Keratinocyte (primary cell): ENCODE measurements around the gene KRIT1. TPM values are rescaled to one million over a fixed set of nuclear protein-coding genes. Genes with fewer than 3 reads are reported as not detected.

ENCODE experiments used
- DNase-seq: peaks from one replicate; pipeline ENCODE4 v3.0.0-alpha.2; 2011; ENCODE audit warnings: low read depth, missing footprints, low spot score
- FAIRE-seq: peaks from 2 replicates; lab custom pipeline; 2011; peaks lifted over from hg19 to GRCh38; lab: Jason Lieb, UNC
- H2AFZ ChIP-seq: 2 replicates; pipeline ENCODE4 v1.6.0; 2012; ENCODE audit warnings: low read length, control low read depth, inconsistent platforms; ENCODE audit not compliant: control insufficient read depth
- H3K27ac ChIP-seq: 2 replicates; pipeline ENCODE4 v1.5.1; 2011; ENCODE audit warnings: low read length; ENCODE audit not compliant: control insufficient read depth, insufficient read depth
- H3K27me3 ChIP-seq: 3 replicates; pipeline ENCODE4 v1.6.0; 2011; ENCODE audit warnings: low read length; ENCODE audit not compliant: control insufficient read depth, insufficient read depth; ENCODE audit errors: extremely low read depth
- H3K36me3 ChIP-seq, 2 experiments: 2 replicates in 1 of 2; 3 replicates in 1 of 2; pipeline ENCODE4 v1.5.1; 2011; ENCODE audit warnings: low read length in 2 of 2, mild to moderate bottlenecking in 1 of 2; ENCODE audit not compliant: control insufficient read depth in 2 of 2, insufficient read depth in 2 of 2; ENCODE audit errors: extremely low read depth in 1 of 2
- H3K4me1 ChIP-seq: 3 replicates; pipeline ENCODE4 v1.5.1; 2011; ENCODE audit warnings: low read length; ENCODE audit not compliant: control insufficient read depth, insufficient read depth; ENCODE audit errors: extremely low read depth
- H3K4me2 ChIP-seq: 3 replicates; pipeline ENCODE4 v1.6.0; 2011; ENCODE audit warnings: low read depth, low read length; ENCODE audit not compliant: control insufficient read depth, insufficient read depth; ENCODE audit errors: extremely low read depth
- H3K4me3 ChIP-seq, 3 experiments: fragments of 200-600 bp in 1 of 3; sonication (generic) in 1 of 3; 2 replicates in 2 of 3; 3 replicates in 1 of 3; pipeline ENCODE4 v1.5.1; 2011 to 2016; ENCODE audit warnings: low read length in 3 of 3, mild to moderate bottlenecking in 3 of 3, control low read depth in 2 of 3, inconsistent platforms in 1 of 3, low read depth in 1 of 3, mixed read lengths in 1 of 3, mixed run types in 1 of 3, moderate library complexity in 1 of 3; ENCODE audit not compliant: control insufficient read depth in 2 of 3, insufficient read depth in 2 of 3; ENCODE audit errors: extremely low read depth in 1 of 3
- H3K79me2 ChIP-seq: 2 replicates; pipeline ENCODE4 v1.6.0; 2012; ENCODE audit warnings: low read length; ENCODE audit not compliant: control insufficient read depth, insufficient read depth
- H3K9ac ChIP-seq: 3 replicates; pipeline ENCODE4 v1.6.0; 2011; ENCODE audit warnings: low read length; ENCODE audit not compliant: control insufficient read depth, insufficient read depth; ENCODE audit errors: extremely low read depth
- H3K9me1 ChIP-seq: 3 replicates; pipeline ENCODE4 v1.6.0; 2011; ENCODE audit warnings: low read length; ENCODE audit not compliant: control insufficient read depth, insufficient read depth; ENCODE audit errors: extremely low read depth
- H3K9me3 ChIP-seq: 2 replicates; pipeline ENCODE4 v1.5.1; 2012; ENCODE audit warnings: low read depth, low read length; ENCODE audit not compliant: control insufficient read depth
- H4K20me1 ChIP-seq: 3 replicates; pipeline ENCODE4 v1.6.0; 2011; ENCODE audit warnings: low read length; ENCODE audit not compliant: control insufficient read depth, insufficient read depth; ENCODE audit errors: extremely low read depth
- EZH2 ChIP-seq: IDR thresholded peaks from one replicate; pipeline ENCODE4 v1.6.1; 2012; ENCODE audit warnings: inconsistent platforms, mild to moderate bottlenecking, low read length, moderate library complexity
- dilution Hi-C: fragments of 300-500 bp; cut with MboI; formaldehyde crosslinking; loops from one replicate; pipeline ENCODE4 v1.7.0; 2020; ENCODE audit warnings: low sequenced_read_pairs; ENCODE audit not compliant: extremely low pct_ligation_motif_present
- polyA plus RNA-seq, 5 experiments: library from polyadenylated mRNA; depleted of rRNA in 3 of 5; stranded (reverse) in 3 of 5; stranded (forward) in 1 of 5; unstranded in 1 of 5; fragments of >200 nt; gene quantifications; 1 replicate in 1 of 5; 2 replicates in 3 of 5; 3 replicates in 1 of 5; pipeline versions ENCODE4 v1.2.1 to v1.2.3, GENCODE V29; 2011 to 2012; ENCODE audit warnings: missing spikeins in 2 of 5, low read depth in 1 of 5, low replicate concordance in 1 of 5
- TF ChIP-seq, protein P1 (sequence below), 3 experiments: IDR thresholded peaks in 1 of 3; conservative IDR thresholded peaks in 1 of 3; optimal IDR thresholded peaks in 1 of 3; 2 replicates in 2 of 3; 3 replicates in 1 of 3; pipeline versions ENCODE3 to v1.5.1; 2011; ENCODE audit warnings: low read length in 3 of 3, mild to moderate bottlenecking in 3 of 3, moderate library complexity in 2 of 3, control low read depth in 1 of 3, inconsistent platforms in 1 of 3; ENCODE audit not compliant: insufficient read depth in 2 of 3; ENCODE audit errors: extremely low read depth in 1 of 3

Gene KRIT1
- polyA plus RNA-seq, 1 donor (not counting 4 experiments of a cell fraction or from before 2014, with no cell fraction given), result 39.5 TPM

DNA sequence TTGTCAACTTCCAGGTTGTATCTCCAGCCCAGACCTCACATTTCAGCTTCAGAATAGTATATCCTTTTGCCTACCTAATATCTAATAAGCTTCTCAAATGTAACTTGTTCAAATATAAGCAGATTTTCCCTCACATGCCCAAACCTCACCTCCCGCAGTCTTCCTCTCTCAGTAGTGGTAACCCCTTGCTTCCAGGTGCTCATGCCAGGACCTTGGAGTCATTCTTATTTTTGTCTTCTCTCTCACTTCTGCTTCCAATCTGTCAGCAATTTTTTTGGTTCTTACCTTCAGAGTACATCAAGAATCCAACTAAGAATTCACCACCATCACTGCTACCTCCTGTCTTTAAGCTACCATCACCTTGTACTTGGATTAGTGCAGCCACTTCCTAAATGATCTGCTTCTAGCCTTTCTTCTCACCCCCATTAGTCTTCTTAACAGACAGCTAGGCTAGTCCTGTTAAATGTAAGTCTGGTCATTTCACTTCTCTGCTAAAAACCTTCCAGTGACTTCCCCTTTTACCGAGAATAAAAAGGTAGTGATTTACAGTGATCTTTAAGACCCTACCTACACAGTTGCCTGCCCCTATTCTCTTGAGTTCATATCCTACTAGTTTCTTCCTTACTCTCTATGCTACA lies 14.0 kb upstream of the KRIT1 start:
- peaks cover 21% of the 10 kb centered on the region for H3K4me1 ChIP-seq
- TF ChIP-seq EZH2, result no peak
- TF ChIP-seq, protein P1, sequence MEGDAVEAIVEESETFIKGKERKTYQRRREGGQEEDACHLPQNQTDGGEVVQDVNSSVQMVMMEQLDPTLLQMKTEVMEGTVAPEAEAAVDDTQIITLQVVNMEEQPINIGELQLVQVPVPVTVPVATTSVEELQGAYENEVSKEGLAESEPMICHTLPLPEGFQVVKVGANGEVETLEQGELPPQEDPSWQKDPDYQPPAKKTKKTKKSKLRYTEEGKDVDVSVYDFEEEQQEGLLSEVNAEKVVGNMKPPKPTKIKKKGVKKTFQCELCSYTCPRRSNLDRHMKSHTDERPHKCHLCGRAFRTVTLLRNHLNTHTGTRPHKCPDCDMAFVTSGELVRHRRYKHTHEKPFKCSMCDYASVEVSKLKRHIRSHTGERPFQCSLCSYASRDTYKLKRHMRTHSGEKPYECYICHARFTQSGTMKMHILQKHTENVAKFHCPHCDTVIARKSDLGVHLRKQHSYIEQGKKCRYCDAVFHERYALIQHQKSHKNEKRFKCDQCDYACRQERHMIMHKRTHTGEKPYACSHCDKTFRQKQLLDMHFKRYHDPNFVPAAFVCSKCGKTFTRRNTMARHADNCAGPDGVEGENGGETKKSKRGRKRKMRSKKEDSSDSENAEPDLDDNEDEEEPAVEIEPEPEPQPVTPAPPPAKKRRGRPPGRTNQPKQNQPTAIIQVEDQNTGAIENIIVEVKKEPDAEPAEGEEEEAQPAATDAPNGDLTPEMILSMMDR (optimal IDR thresholded peaks at IDR 0.05 in 1 of 3, IDR thresholded peaks at IDR 0.05 in 1 of 3, conservative IDR thresholded peaks at IDR 0.05 in 1 of 3; ENCODE audit: extremely low read depth in 1 of 3, insufficient read depth in 2 of 3, low read length in 3 of 3), result no peak
- no peak for DNase-seq
- peak overlapping the region; percentile 35 for H2AFZ ChIP-seq
- peak overlapping the region; percentile 65 for H3K4me2 ChIP-seq
- H3K27ac ChIP-seq, result peak overlapping the region; percentile 81
- H3K79me2 ChIP-seq, result peaks cover 68% of the 10 kb centered on the region
- no peak for FAIRE-seq
- H3K9me1 ChIP-seq, result no peaks in the 10 kb centered on the region
- H3K27me3 ChIP-seq, result no peaks in the 10 kb centered on the region
- H3K4me3 ChIP-seq, result peak overlapping the region in 2 of 3 experiments; percentile 1 to 7
- dilution Hi-C loops, result no loop called here
- H3K36me3 ChIP-seq, result no peaks in the 10 kb centered on the region
- H3K9me3 ChIP-seq, result no peaks in the 10 kb centered on the region
- no peaks in the 10 kb centered on the region for H4K20me1 ChIP-seq
- peak overlapping the region; percentile 22 for H3K9ac ChIP-seq

DNA sequence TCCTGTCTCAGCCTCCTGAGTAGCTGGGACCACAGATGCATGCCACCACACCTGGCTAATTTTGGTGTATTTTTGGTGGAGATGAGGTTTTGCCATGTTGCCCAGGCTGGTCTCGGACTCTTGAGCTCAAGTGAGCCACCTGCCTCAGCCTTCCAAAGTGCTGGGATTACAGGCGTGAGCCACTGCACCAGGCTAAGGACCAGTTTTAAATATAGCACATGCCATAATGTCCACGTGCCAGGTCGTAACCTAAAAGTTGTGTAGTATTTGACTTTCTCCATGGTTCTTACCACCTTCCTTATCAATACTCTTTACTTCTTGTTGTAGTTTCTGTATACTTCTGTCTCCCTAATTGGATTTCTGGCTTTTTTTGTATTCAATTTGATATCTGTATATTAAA lies 13.3 kb upstream of the KRIT1 start:
- Histone ChIP-seq H2AFZ (no peak overlapping the region), H3K79me2 (peaks cover 68% of the 10 kb centered on the region), H3K9me3 (no peaks in the 10 kb centered on the region), H3K4me2 (no peak overlapping the region), H3K9me1 (no peaks in the 10 kb centered on the region), H3K27ac (peak overlapping the region; percentile 28), H3K4me1 (peaks cover 21% of the 10 kb centered on the region), H3K4me3 (no peak overlapping the region), H3K27me3 (no peaks in the 10 kb centered on the region), H4K20me1 (no peaks in the 10 kb centered on the region), H3K9ac (no peak overlapping the region), H3K36me3 (no peaks in the 10 kb centered on the region)
- dilution Hi-C loops, result no loop called here
- FAIRE-seq (no peak), DNase-seq (no peak)
- TF ChIP-seq EZH2, result no peak
- TF ChIP-seq, protein P1 (optimal IDR thresholded peaks at IDR 0.05 in 1 of 3, IDR thresholded peaks at IDR 0.05 in 1 of 3, conservative IDR thresholded peaks at IDR 0.05 in 1 of 3; ENCODE audit: extremely low read depth in 1 of 3, insufficient read depth in 2 of 3, low read length in 3 of 3), result no peak
